ENCODE results near the gene STX7.

DNA sequence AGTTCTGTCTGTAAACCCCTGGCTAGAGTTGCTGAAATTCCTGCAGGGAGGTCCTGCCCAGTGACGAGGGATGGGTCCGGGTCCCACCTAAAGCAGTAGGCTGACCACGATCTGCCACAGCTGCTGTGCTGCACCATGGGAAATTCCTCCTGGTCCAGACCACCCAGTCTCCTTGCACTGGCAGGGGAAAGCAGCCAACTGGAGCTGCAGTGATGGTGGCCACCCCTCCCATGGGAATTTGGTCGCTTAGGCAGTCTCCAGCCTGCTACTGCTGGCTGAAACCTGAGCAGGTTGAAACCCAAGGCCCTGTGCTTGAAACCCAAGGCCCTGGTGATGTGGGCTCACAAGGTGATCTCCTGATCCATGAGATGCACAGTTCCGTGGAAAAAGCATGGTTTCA lies 87.7 kb downstream of the STX7 start:
- TF ChIP-seq, protein P1, sequence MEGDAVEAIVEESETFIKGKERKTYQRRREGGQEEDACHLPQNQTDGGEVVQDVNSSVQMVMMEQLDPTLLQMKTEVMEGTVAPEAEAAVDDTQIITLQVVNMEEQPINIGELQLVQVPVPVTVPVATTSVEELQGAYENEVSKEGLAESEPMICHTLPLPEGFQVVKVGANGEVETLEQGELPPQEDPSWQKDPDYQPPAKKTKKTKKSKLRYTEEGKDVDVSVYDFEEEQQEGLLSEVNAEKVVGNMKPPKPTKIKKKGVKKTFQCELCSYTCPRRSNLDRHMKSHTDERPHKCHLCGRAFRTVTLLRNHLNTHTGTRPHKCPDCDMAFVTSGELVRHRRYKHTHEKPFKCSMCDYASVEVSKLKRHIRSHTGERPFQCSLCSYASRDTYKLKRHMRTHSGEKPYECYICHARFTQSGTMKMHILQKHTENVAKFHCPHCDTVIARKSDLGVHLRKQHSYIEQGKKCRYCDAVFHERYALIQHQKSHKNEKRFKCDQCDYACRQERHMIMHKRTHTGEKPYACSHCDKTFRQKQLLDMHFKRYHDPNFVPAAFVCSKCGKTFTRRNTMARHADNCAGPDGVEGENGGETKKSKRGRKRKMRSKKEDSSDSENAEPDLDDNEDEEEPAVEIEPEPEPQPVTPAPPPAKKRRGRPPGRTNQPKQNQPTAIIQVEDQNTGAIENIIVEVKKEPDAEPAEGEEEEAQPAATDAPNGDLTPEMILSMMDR (IDR thresholded peaks at IDR 0.05) = no peak
- TF ChIP-seq EZH2 (IDR thresholded peaks at IDR 0.05) (no peak), EZH2phosphoT487 (IDR thresholded peaks at IDR 0.05) (no peak)

Data from neural progenitor cell (in vitro differentiated cells).